ENCODE results near the gene FOXN3.

Gene FOXN3

DNA sequence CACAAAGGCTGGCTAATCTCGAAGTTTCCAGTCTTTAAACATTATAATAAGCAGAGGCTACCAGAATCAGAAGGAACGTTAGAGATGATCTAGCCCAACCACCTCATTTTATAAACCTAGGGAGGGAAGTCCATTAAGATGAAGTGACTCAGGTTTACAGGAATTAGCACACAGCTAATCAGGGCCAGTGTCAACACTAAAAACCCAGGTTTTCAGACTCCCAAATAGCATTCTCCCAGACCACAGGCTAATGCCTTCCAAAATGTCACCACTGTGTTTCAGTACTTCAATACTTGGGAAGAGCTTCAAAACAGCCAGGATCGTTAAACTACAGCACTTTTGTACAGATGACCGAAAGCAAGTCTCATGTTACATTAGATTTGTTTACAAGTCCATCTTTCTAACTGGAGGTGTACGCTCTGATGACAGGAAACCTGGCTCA lies 89.2 kb downstream of the FOXN3 start:
- DNase-seq, result peak; percentile 24

DNA sequence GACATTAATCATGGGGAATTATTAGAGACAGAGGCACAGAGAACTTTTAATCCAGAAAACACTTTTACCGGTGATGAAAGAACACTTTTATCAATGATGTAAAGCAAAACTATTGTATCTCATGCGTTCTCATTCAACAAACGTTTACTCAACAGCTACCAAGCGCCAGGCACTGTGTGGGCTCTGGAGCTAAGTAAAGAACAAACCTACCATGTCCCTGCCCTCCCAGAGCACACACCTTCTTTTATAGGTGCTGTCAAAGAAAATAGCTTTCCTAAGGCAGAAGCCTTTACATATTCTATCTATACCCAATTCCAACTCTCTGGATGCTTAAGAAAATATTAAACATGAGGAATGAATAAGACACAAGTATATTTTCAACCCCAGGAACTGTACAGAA lies 91.1 kb downstream of the FOXN3 start:
- DNase-seq, result peak; percentile 31

DNA sequence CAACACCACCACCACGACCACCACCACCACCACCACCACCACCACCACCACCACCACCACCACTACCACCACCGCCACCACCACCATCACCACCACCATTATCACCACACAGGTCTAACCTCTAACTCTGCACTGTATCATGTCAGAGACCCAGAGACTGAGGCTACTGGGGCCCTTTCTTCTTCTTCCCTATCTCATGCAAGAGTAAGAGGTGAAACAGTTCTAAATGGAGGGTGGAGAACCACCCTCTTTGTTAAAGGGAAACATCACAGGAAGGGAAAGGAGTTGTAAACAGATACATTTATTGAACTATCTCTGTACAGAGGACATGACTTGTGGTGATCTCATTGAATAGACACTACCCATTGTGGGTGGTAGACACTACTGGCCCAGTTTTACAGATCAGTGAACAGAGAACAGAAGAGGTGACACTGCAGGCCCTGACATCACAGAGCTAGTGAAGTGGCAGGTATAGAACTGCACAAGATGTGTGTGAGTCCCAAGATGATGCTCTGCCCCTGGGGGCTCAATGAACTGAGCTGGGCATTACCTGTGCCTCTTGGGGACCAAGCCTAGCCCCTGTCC lies 91.6 kb downstream of the FOXN3 start:
- DNase-seq, result no peak

DNA sequence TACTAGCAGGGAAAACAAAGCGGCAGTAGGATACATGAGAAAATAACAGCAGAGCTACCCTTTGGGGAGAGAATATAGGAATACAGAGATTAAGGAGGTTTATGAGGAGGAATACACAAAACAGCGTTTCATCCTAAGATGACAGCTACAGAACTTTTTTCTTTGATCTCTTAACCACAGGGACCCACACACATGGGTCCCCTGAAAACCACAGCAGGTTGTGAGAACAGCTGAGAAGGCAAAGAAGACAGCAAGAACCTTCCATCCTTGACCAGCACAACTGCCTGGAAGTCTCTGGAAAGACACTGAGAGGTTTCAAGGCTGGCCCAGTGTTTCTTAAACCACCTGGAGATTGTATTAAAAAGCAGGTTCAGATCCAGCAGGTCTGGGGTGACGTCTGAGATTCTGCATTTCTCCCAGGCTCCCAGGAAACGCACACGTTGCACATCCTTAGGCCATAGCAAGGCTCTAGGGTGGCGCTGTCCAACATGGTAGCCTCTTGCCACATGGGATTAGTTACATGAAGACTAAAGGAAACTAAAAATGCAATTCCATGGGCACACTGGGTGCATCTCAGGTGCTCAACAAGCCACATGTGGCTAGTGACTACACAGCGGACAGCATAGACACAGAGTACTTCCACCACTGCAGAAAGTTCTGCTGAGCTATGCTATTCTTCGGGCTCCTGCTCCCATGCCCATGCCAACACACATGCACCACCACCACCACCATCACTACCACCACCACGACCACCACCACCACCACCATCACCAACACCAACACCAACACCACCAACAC lies 92.3 kb downstream of the FOXN3 start:
- DNase-seq, result no peak

DNA sequence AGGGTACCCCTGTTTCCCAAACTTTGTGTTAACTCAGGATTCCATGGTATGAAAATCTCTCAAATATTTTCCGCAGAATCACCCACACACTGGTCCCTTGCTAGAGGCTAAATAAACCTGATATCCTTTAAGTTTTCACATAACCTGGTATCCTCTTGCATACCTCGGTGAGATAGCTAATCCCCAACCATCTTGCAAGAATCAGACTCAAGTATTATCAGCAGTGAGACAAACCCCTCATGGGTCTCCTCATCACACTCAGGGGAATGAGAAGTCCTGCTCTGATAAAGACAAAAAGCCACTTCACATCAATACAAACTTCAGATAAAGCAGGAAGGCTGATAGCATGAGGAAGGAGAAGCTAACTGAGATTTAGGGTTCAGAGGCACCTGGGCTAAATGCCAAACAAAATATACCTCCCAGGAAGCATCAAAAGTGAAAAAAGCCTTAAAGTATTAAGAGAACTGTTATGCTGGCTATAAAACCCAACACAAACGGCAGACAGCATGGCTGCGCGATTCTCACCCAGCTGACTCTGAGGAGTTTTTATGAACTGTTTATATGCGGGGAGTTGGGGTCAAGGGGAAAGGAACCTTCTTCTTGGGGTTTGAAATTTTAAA lies 96.5 kb downstream of the FOXN3 start:
- DNase-seq, result no peak

DNA sequence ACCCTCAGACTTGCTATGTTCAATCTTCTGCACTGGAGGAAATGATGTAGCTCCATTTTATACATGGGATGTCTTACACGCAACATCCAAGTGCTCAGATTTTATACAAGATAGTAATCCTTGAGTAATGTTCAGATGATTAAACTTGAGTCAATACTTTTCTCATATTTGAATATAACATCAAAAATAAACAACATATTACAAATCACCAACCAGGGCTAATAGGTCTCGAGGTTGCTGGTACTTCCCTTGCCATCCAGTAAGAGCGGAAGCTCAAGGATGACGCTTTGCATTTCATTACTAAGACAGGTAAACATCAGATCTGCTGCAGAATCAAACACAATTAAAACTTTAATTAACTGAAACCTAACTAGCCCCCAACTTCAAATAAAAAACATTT lies 97.3 kb downstream of the FOXN3 start:
- DNase-seq, result no peak

DNA sequence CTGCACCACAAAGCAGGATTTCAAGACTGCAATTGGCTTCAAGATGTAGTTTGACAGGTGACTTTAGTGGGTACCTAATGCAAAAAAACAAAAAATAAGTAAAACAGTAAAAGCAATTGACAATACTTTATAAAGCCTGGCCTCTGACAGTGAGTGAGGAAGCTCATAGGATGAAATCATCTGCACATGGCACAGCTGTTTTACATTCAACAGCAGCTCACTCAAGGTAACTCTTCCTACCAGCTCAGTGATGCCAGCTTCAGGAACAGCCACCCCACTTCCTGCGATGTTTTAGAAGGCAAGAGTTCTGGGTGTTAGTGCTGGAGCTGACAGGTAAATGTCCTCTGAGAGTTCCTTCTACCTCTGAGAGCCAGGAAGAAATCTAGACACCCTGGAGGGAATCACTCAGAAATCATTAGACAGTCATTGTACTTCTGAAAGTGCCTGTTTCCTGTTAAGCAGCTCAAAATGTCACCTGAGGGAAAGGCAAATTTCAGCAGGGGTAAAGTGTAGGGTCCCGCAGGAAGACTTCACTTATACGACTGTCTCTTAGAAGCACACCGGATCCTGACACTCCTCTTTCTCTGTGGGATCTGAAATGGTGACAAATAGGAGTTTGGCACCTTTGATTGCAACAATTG lies 99.9 kb downstream of the FOXN3 start:
- DNase-seq, result no peak

DNA sequence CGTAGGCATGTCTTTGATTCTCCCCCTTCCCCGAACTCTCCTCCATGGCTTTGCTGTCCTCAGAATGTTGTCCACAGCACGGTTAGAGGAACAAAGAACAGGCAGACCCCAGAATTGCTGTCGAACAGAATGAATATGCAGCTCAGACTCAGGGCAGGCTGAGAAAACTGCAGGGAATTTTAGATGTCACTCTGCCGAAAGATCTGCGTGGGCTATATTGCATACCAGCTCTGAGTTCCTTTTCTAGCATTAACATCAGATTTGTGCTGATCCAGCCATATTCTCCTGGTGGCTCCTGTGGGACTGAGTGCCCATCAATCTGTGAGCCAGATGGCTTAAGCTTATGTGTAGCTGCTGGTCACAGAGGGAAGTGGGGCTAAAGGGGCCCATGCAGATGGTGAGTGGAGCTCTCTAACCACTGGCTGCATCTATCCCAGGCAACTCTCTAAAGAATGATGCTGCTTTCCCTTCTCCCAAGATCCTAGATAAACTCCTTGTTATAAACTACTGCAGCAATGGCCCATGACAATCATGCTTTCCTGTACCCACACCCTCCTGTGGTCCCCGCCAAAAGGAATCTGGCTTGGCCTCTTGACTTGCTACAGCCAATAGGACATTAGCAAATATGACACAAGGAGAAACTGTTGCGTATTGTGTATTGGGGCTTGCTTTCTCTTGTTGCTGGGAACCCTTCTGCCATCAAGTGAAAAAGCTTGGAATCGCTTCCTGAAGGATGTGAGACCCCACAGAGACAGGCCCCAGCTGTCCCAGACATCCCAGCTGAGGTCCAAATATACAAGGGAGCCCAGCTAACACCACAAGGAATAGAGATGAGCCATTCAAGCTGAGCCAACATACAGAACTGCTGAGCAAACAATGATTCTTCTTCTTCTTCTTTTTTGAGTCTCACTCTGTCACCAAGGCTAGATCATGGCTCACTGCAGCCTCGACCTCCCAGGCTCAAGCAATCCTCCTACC lies 101.3 kb downstream of the FOXN3 start:
- DNase-seq, result no peak

DNA sequence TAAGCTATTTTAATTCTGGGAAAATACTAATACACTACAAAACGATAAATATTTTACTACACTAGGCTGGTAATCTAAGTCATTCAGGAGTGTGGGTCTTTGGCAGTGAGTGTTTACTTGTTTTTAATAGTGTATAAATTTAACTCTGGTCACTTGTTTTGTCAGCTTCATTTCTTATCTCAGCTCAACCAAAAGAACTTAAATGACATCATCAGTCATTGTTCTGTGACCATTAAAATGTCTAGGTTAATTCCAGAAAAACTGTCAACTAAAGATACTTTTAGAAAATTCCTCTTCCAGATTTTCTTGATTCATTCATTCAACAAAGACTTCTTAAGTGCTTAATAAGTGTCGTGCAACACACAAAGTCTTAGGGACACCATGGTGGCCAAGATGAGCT lies 102.8 kb downstream of the FOXN3 start:
- no peak for DNase-seq

DNA sequence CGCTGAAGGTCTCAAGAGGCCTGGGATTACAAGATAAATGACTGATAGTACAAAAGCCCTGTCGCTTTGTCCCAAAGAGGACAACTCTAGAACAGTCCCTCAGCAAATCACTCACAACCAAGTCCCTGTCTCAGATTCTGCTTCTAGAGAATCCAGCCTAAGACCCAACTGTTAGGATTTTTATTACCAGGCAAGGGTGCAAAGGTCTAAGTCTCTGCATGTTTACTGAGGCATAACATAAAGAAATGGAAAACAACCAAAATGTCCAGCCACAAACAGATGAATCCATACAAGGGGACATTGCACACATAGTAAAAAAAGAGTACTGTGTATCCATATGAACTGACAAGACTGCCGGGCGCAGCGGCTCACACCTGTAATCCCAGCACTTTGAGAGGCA lies 104.1 kb downstream of the FOXN3 start:
- no peak for DNase-seq

DNA sequence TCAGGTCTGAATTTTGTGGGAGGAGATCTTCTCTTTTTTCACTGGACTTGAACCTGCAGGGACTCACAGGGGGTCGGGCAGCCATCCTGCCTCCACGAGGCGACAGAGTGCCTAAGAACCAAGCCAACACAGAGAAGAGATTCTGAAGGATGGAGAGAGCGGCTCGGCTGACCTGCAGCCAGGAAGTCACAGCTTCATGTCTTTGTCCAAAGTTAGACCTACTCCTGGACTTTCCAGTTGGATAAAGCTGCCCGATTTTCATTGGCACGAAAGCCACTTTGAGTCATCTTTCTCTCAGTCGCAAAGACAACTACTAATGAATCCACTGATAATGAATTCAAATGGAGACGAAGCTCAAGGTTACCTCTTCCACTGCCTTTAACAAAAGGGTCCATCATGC lies 106.8 kb downstream of the FOXN3 start:
- DNase-seq, result no peak

DNA sequence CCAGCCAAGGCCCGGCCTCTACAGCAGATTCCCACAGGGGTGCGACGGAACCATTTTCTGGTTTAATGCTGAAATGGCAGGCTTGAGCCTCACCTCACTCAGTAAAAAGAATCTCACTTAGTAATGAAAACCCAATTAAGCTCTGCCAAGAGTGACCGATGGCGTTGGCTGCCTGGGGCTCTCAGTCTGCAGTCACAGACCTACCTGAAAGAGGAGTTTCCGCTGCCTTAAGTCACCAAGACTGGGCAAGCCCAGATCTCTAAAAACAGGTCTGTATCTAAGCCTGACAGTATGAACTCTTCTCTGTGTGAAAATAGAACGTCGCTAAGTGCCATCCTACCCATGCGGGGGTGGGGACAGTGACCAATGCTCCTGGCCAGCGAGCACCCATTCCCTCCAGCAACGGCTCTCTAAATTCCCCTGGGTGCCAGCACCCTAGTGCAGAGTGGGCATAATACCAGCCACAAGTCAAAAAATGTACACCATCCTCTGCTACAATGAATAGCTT lies 107.3 kb downstream of the FOXN3 start:
- no peak for DNase-seq

DNA sequence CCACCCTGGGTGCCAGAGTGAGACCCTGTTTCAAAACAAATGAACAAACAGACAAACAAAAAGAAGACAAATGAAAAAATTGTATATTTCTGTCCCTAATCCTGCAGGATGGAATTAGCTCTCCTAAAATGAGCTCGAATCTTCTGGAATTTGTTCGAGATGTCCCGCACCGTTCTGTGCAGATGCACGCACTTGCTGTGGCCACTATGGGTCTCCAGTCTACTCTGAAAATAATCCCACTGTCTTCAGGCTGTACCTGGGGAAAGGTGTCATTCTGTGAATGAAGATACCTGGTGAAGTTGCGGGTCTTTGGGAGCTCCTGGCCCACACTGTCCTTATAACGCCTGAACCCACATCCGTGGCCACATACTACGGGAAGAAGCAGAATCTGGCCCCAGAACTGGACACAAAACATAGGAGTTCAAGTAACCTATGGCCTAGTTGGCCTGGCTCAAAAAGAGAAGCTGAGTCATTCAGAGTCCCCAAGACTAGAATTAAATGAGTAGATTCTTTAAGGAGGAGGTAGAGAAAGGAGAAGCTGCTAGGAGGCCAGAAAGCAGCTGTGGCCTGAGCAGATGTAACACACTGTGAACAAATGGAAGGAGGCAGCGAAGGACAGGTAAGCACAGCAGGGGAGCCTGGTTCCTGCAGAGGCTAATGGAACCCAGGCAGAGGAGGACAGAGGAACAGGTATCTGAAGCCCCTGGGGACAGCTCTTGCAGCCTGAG lies 108.6 kb downstream of the FOXN3 start:
- DNase-seq, result no peak

DNA sequence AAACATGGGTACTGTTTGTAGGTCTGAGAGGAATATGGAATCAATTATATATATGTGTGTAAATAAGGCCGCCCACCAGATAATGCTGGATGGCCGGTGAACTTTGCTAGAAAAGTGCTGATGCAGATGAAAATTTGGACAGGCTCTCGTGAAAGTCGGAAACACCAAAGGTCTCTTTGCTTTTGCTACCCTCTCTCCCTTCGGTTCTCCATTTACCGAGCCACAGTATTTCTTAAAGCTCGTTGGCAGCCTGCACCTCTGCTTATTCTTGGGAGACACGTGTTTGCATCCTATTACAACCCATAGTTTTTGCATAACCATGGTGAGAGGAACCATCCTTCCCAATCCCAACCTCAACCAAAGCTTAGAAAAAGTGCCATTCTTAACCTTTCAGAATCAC lies 109.6 kb downstream of the FOXN3 start:
- no peak for DNase-seq

DNA sequence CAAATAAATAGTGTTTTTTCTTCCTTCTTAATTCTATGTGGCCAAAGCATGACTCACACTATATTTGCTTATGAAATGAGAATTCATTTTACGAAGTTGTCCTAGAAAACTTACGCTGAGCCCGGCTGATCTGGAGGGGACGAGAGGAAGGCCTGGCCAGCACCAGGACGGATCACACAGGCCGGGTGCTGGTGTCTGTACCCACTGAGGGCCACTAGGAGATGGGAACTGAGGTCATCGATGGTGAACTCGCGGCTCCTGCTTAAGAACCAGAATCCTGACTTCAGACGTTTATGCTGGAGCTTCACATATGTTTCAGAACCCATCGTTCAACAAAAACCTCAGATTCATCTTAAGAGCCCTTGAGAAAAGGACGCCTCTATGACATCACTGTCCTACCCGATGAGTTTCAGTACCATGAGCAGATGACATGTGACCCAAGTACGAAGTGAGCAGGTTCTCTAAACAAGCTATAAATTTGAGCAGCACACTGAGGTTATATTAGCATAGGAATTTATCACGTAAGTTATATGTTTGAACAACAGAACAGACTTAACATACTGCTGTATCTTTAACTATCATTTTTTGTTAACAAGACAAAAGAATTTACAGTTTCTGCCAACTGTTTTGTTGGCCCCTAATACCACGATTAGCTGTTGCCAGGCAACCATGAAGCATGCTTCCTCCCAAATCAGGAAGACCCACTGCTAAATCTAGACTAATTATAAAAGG lies 111.9 kb downstream of the FOXN3 start:
- DNase-seq, result peak; percentile 67

DNA sequence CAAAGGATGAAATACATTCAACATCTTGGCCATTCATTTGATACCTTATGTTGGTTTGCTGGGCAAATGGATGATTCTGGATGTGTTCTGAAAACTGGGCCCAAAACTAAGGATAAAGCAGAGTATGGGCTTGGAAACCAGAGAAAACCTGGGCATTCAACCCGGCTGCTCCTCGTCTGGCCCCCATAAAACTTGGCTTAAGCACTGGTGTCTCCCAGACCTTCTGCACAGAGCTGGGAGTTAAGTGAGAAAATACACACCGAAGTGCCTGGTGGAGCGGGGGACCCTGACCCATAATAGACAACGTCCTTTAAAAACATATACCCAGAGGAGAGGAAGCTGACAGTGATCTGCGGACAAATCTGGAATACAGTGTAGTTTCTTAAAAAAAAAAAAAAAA lies 112.5 kb downstream of the FOXN3 start:
- no peak for DNase-seq

DNA sequence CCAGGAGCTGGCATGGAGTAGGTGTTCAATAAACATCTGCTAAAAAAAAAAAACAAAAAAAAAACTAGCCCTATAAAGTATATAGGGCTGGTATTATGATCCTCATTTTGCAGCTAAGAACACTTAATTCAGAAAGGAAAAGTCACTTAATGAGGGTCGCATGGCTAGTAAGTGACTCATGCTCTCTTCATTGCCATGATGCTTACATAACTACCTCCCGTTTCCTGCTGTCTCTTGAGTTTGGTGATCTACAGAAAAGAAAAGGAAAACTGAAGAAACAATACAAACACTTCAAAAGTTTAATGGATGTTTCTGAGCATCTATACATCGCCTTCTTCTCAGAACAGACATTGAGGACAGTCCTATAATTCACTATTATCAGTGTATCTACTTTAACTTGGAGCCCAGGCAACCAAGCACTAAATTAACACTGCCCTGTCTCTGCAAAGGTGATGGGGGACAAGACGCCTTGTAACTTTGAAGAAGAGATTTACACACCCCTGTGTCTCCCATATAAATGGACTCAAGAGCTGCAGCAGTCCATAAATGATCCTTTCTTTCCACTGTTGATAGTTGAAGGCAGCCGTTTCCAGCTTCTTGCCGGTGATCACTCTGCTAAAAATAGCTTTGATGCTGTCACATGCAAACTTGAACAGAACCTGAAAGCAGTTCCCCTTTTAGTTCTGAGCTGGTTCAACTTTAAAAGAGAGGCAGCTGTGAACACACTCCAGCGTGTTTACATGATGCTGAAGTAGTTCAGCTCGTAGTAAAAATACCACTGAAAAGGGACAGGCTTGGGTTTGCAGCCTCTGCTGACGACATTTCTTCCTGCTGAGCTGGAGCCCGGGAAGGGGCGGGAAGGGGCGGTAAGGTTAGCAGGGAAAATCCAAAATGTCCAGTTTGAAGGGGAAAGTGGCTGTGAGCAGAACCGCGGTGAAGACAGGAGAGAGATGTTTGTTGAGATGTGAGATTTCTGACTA lies 113.3 kb downstream of the FOXN3 start:
- peak; percentile 98 for DNase-seq

DNA sequence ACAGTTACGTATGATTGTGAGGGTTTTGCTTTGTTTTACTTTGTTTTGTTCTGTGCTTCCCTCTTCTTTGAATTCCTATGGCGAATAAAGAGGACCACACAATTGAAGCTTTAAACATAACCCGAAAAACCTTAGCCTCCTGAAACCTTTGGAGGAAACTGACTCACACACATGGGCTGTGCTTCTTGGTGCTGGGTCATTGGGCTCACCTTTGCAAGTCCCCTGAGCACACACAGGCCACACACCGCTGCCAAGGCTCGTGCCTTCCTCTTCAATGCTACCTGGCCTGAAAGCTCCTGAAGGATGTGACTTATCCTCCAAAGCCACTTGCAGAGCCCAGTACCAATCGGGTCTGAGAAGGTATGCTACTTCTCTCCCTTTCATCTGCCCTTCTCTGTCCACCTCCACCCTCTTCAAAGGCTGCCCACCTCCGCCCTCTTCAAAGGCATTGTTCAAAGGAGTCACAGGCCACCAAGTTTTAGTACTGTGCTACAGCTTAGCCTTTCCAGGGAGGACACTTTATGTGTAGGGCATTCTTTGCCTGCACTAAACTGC lies 114.6 kb downstream of the FOXN3 start:
- DNase-seq, result no peak

DNA sequence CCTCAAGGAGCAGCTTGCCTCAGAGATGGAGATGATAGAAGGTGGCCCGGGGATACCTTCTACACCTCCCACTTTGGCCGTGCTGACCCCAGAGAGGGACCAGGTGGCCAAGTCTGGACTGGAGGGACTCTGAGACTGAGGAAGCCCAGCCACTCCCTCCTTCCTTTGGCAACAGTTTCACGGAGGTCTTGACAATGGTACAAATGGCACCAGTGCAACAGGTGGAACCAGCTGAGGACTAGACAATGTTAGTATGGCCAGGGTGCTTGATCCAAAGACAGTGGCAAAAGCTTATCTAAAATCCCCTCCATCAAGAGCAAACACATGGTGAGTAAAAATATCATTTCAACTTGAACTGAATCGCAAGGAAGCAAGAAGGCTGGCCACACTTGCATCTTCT lies 117.4 kb downstream of the FOXN3 start:
- no peak for DNase-seq
